K562 (cell line): ENCODE data around the gene BTBD17.

Experiments used
- COPS2 ChIP-seq: fragments of 450-650 bp; conservative IDR thresholded peaks from 2 replicates; pipeline ENCODE4 v1.6.1; 2016; ENCODE audit warnings: mild to moderate bottlenecking, moderate library complexity
- CTCF ChIP-seq, 3 experiments: IDR thresholded peaks in 2 of 3; conservative IDR thresholded peaks in 1 of 3; 2 replicates each; pipeline ENCODE4 v1.5.1; 2011 to 2012; ENCODE audit warnings: low read length in 3 of 3, mild to moderate bottlenecking in 3 of 3, control low read depth in 2 of 3, improper control_type of control experiment in 1 of 3, inconsistent platforms in 1 of 3, low read depth in 1 of 3, mixed read lengths in 1 of 3, moderate library complexity in 1 of 3; ENCODE audit not compliant: insufficient read depth in 2 of 3
- FOXA1 ChIP-seq: fragments of 450-650 bp; IDR thresholded peaks from 2 replicates; pipeline ENCODE4 v1.6.1; 2016; ENCODE audit warnings: mild to moderate bottlenecking, borderline replicate concordance
- FOXM1 ChIP-seq, 2 experiments: fragments of 450-650 bp in 1 of 2; sonication (generic) in 1 of 2; formaldehyde crosslinking in 1 of 2; IDR thresholded peaks; 2 replicates each; pipeline versions ENCODE4 v1.6.1 to v1.9.0; 2017 to 2022; ENCODE audit warnings: low read depth in 2 of 2, mild to moderate bottlenecking in 2 of 2, missing genetic modification reagents in 1 of 2, moderate library complexity in 1 of 2
- HNRNPUL1 ChIP-seq: fragments of 200-400 bp; formaldehyde crosslinking; IDR thresholded peaks from 2 replicates; pipeline ENCODE4 v1.6.1; 2017; ENCODE audit warnings: low read length
- NCOA6 ChIP-seq: fragments of 450-650 bp; IDR thresholded peaks from 2 replicates; pipeline ENCODE4 v1.6.1; 2017; ENCODE audit warnings: mild to moderate bottlenecking
- POLR2A ChIP-seq: fragments of 450-650 bp; conservative IDR thresholded peaks from 2 replicates; pipeline ENCODE4 v1.6.1; 2016
- PTRF ChIP-seq: fragments of 450-650 bp; IDR thresholded peaks from 2 replicates; pipeline ENCODE4 v1.6.1; 2016; ENCODE audit warnings: mild to moderate bottlenecking, missing genetic modification characterization, missing compliant biosample characterization
- SREBF1 ChIP-seq: fragments of 150-350 bp; IDR thresholded peaks from 2 replicates; pipeline ENCODE4 v1.6.1; 2014; ENCODE audit warnings: antibody characterized with exemption, low read depth, low read length, borderline replicate concordance
- YY1 ChIP-seq, 3 experiments: IDR thresholded peaks; 2 replicates each; pipeline ENCODE4 v1.6.1; 2011; ENCODE audit warnings: low read length in 2 of 3, mild to moderate bottlenecking in 2 of 3, moderate library complexity in 2 of 3, borderline replicate concordance in 1 of 3, control low read depth in 1 of 3, low read depth in 1 of 3; ENCODE audit not compliant: insufficient read depth in 3 of 3, insufficient replicate concordance in 2 of 3, control insufficient read depth in 1 of 3, insufficient read length in 1 of 3; ENCODE audit errors: extremely low read depth in 1 of 3
- ZFP36 ChIP-seq: fragments of 150-350 bp; IDR thresholded peaks from 2 replicates; pipeline ENCODE4 v1.6.1; 2018; ENCODE audit warnings: low read length, low read depth; ENCODE audit not compliant: partially characterized antibody
- TF ChIP-seq, protein P1 (sequence below): IDR thresholded peaks from 3 replicates; pipeline ENCODE4 v1.6.1; 2011; ENCODE audit warnings: borderline replicate concordance, mild to moderate bottlenecking; ENCODE audit not compliant: insufficient read length, insufficient read depth
- TF ChIP-seq, protein P2 (sequence below): fragments of 450-650 bp; IDR thresholded peaks from 2 replicates; pipeline ENCODE4 v1.7.0; 2016; ENCODE audit warnings: borderline replicate concordance
- TF ChIP-seq, protein P3 (sequence below), 2 experiments: fragments of 450-650 bp in 1 of 2; sonication (generic) in 1 of 2; formaldehyde crosslinking in 1 of 2; IDR thresholded peaks in 1 of 2; conservative IDR thresholded peaks in 1 of 2; 2 replicates each; pipeline versions ENCODE4 v1.6.1 to v1.8.1; 2016 to 2023; ENCODE audit warnings: mild to moderate bottlenecking in 2 of 2, moderate library complexity in 2 of 2, inconsistent platforms in 1 of 2, missing genetic modification reagents in 1 of 2

DNA sequence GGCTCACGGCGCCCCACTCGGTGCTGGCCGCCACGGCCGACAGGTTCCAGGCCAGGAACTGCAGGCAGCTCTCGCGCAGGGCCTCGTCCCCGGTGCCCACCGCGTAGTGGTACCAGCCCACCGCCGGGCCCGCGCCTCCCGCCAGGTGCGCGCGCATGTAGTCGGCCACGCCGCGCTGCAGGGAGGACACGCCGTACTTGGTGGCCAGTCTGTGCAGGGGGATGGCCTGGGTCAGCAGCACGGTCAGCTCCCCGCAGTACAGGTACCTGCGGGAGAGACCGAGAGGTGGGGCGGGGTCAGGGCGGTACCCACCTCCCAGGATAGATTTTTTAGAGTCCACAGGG is 4.2 kb downstream of the BTBD17 start:
- TF ChIP-seq FOXM1 (IDR thresholded peaks at IDR 0.05; ENCODE audit: low read depth), result no peak
- no peak for TF ChIP-seq FOXM1 (CRISPR knock-in tag; IDR thresholded peaks at IDR 0.05; ENCODE audit: low read depth)
- TF ChIP-seq CTCF (IDR thresholded peaks at IDR 0.05 in 2 of 3, conservative IDR thresholded peaks at IDR 0.05 in 1 of 3; ENCODE audit: insufficient read depth in 2 of 3, low read depth in 1 of 3, low read length in 3 of 3), result no peak
- no peak for TF ChIP-seq COPS2
- TF ChIP-seq, protein P1, sequence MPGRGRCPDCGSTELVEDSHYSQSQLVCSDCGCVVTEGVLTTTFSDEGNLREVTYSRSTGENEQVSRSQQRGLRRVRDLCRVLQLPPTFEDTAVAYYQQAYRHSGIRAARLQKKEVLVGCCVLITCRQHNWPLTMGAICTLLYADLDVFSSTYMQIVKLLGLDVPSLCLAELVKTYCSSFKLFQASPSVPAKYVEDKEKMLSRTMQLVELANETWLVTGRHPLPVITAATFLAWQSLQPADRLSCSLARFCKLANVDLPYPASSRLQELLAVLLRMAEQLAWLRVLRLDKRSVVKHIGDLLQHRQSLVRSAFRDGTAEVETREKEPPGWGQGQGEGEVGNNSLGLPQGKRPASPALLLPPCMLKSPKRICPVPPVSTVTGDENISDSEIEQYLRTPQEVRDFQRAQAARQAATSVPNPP, result no peak
- no peak for TF ChIP-seq FOXA1
- TF ChIP-seq HNRNPUL1, result no peak
- no peak for TF ChIP-seq PTRF
- TF ChIP-seq POLR2A, result no peak
- TF ChIP-seq, protein P2, sequence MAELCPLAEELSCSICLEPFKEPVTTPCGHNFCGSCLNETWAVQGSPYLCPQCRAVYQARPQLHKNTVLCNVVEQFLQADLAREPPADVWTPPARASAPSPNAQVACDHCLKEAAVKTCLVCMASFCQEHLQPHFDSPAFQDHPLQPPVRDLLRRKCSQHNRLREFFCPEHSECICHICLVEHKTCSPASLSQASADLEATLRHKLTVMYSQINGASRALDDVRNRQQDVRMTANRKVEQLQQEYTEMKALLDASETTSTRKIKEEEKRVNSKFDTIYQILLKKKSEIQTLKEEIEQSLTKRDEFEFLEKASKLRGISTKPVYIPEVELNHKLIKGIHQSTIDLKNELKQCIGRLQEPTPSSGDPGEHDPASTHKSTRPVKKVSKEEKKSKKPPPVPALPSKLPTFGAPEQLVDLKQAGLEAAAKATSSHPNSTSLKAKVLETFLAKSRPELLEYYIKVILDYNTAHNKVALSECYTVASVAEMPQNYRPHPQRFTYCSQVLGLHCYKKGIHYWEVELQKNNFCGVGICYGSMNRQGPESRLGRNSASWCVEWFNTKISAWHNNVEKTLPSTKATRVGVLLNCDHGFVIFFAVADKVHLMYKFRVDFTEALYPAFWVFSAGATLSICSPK, result no peak
- no peak for TF ChIP-seq ZFP36
- TF ChIP-seq YY1 (IDR thresholded peaks at IDR 0.05; ENCODE audit: borderline replicate concordance in 1 of 3, control insufficient read depth in 1 of 3, extremely low read depth in 1 of 3, insufficient read depth in 3 of 3, insufficient read length in 1 of 3, insufficient replicate concordance in 2 of 3, low read depth in 1 of 3, low read length in 2 of 3), result no peak
- no peak for TF ChIP-seq SREBF1
- no peak for TF ChIP-seq NCOA6
- TF ChIP-seq, protein P3, sequence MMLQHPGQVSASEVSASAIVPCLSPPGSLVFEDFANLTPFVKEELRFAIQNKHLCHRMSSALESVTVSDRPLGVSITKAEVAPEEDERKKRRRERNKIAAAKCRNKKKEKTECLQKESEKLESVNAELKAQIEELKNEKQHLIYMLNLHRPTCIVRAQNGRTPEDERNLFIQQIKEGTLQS (IDR thresholded peaks at IDR 0.05), result no peak
- TF ChIP-seq, protein P3 (CRISPR knock-in tag; conservative IDR thresholded peaks at IDR 0.05), result no peak
